Stimulated activated naive CD8-positive, alpha-beta T cell treated with anti-CD3 and anti-CD28 coated beads, Interleukin-15, amount 100 ng/mL, for 72 hours (primary cell): ENCODE measurements around the gene ZNF219.

Experiments
- ATAC-seq: fragments of 150-1000 bp; cut with Tn5 transposase; 2 replicates; pipeline ENCODE4 v1.10.0; 2021; ENCODE audit warnings: mild to moderate bottlenecking, moderate library complexity
- DNase-seq, 2 donors: peaks; one replicate each; pipeline ENCODE4 v3.0.0; 2021 to 2022
- H3K27ac Mint-ChIP-seq, 2 donors: one replicate each; pipeline ENCODE4 v1.8.0; 2022; ENCODE audit warnings: mild to moderate bottlenecking in 2 of 2, mixed read lengths in 2 of 2, moderate library complexity in 2 of 2
- H3K27me3 Mint-ChIP-seq: one replicate; pipeline ENCODE4 v1.8.0; 2022; ENCODE audit warnings: mixed read lengths
- H3K4me1 Mint-ChIP-seq: one replicate; pipeline ENCODE4 v1.8.0; 2022; ENCODE audit warnings: mild to moderate bottlenecking, mixed read lengths
- H3K4me3 Mint-ChIP-seq, 2 donors: one replicate each; pipeline ENCODE4 v1.8.0; 2022; ENCODE audit warnings: mild to moderate bottlenecking in 2 of 2, mixed read lengths in 2 of 2, moderate library complexity in 1 of 2
- H3K9me3 Mint-ChIP-seq, 2 donors: one replicate each; pipeline ENCODE4 v1.8.0; 2022; ENCODE audit warnings: mixed read lengths in 2 of 2

Gene ZNF219

GRCh38 chr14:21093769-21094681, 4.4 kb downstream of the ZNF219 start:
- Mint-ChIP-seq H3K4me1 (peaks cover 21% of the 10 kb centered on the region), H3K9me3 (no peaks in the 10 kb centered on the region), H3K27ac (no peak overlapping the region), H3K27me3 (no peaks in the 10 kb centered on the region), H3K4me3 (no peak overlapping the region)
- DNase-seq = no peak
- no peak for ATAC-seq

- ATAC-seq (no peak), DNase-seq (no peak)
- H3K27ac Mint-ChIP-seq = no peak overlapping the region
- peaks cover 19% of the 10 kb centered on the region for H3K4me1 Mint-ChIP-seq
- H3K4me3 Mint-ChIP-seq = no peak overlapping the region
- no peaks in the 10 kb centered on the region for H3K27me3 Mint-ChIP-seq
- no peaks in the 10 kb centered on the region for H3K9me3 Mint-ChIP-seq
Observed at GRCh38 chr14:21093018-21093417, 5.4 kb downstream of the ZNF219 start.

- Mint-ChIP-seq H3K27me3 (no peaks in the 10 kb centered on the region), H3K9me3 (no peaks in the 10 kb centered on the region), H3K4me3 (no peak overlapping the region), H3K4me1 (peaks cover 23% of the 10 kb centered on the region), H3K27ac (no peak overlapping the region)
- DNase-seq (peak; percentile 89 to 93), ATAC-seq (peak; percentile 83)
Observed at GRCh38 chr14:21092273-21093011, 6.0 kb downstream of the ZNF219 start.

- ATAC-seq = peak; percentile 1
- Mint-ChIP-seq H3K27me3 (no peaks in the 10 kb centered on the region), H3K4me3 (no peak overlapping the region), H3K9me3 (no peaks in the 10 kb centered on the region), H3K27ac (no peak overlapping the region), H3K4me1 (peaks cover 23% of the 10 kb centered on the region)
- no peak for DNase-seq
Observed at GRCh38 chr14:21091821-21092272, 6.6 kb downstream of the ZNF219 start.

- DNase-seq (no peak), ATAC-seq (no peak)
- no peaks in the 10 kb centered on the region for H3K9me3 Mint-ChIP-seq
- H3K4me3 Mint-ChIP-seq = no peak overlapping the region
- peaks cover 27% of the 10 kb centered on the region for H3K4me1 Mint-ChIP-seq
- H3K27ac Mint-ChIP-seq = no peak overlapping the region
- H3K27me3 Mint-ChIP-seq = no peaks in the 10 kb centered on the region
Observed at GRCh38 chr14:21090940-21091663, 7.4 kb downstream of the ZNF219 start.

GRCh38 chr14:21090194-21090939, 8.1 kb downstream of the ZNF219 start:
- Mint-ChIP-seq H3K4me3 (no peak overlapping the region), H3K4me1 (peaks cover 27% of the 10 kb centered on the region), H3K27ac (no peak overlapping the region), H3K27me3 (no peaks in the 10 kb centered on the region), H3K9me3 (no peaks in the 10 kb centered on the region)
- ATAC-seq = peak; percentile 18
- peak in 1 of 2 donors; percentile 42 for DNase-seq

GRCh38 chr14:21089877-21090193, 8.6 kb downstream of the ZNF219 start:
- Mint-ChIP-seq H3K4me3 (no peak overlapping the region), H3K9me3 (no peaks in the 10 kb centered on the region), H3K27me3 (no peaks in the 10 kb centered on the region), H3K27ac (no peak overlapping the region), H3K4me1 (peaks cover 27% of the 10 kb centered on the region)
- ATAC-seq = no peak
- DNase-seq = no peak

- ATAC-seq (no peak), DNase-seq (no peak)
- no peaks in the 10 kb centered on the region for H3K9me3 Mint-ChIP-seq
- no peak overlapping the region for H3K27ac Mint-ChIP-seq
- H3K27me3 Mint-ChIP-seq = no peaks in the 10 kb centered on the region
- peaks cover 27% of the 10 kb centered on the region for H3K4me1 Mint-ChIP-seq
- no peak overlapping the region for H3K4me3 Mint-ChIP-seq
Observed at GRCh38 chr14:21089271-21089670, 9.2 kb downstream of the ZNF219 start.

GRCh38 chr14:21088687-21089086, 9.8 kb downstream of the ZNF219 start:
- Mint-ChIP-seq H3K27ac (no peak overlapping the region), H3K27me3 (no peaks in the 10 kb centered on the region), H3K4me1 (peaks cover 27% of the 10 kb centered on the region), H3K9me3 (no peaks in the 10 kb centered on the region), H3K4me3 (no peak overlapping the region)
- DNase-seq (no peak), ATAC-seq (no peak)

GRCh38 chr14:21087294-21088091, 11.0 kb downstream of the ZNF219 start:
- no peak overlapping the region for H3K27ac Mint-ChIP-seq
- H3K9me3 Mint-ChIP-seq = no peaks in the 10 kb centered on the region
- no peak overlapping the region for H3K4me3 Mint-ChIP-seq
- ATAC-seq = peak; percentile 80
- DNase-seq = peak in 1 of 2 donors; percentile 51
- no peaks in the 10 kb centered on the region for H3K27me3 Mint-ChIP-seq
- H3K4me1 Mint-ChIP-seq = peaks cover 21% of the 10 kb centered on the region

GRCh38 chr14:21086908-21087293, 11.6 kb downstream of the ZNF219 start:
- ATAC-seq (no peak), DNase-seq (no peak)
- Mint-ChIP-seq H3K27me3 (no peaks in the 10 kb centered on the region), H3K4me1 (peaks cover 18% of the 10 kb centered on the region), H3K9me3 (no peaks in the 10 kb centered on the region), H3K4me3 (no peak overlapping the region), H3K27ac (peak overlapping the region in 1 of 2 donors; percentile 91)

GRCh38 chr14:21084998-21085853, 13.2 kb downstream of the ZNF219 start:
- H3K27me3 Mint-ChIP-seq = no peaks in the 10 kb centered on the region
- DNase-seq (no peak), ATAC-seq (no peak)
- H3K27ac Mint-ChIP-seq = no peak overlapping the region
- no peaks in the 10 kb centered on the region for H3K9me3 Mint-ChIP-seq
- no peak overlapping the region for H3K4me3 Mint-ChIP-seq
- H3K4me1 Mint-ChIP-seq = peaks cover 18% of the 10 kb centered on the region

GRCh38 chr14:21084396-21084795, 14.1 kb downstream of the ZNF219 start:
- H3K27ac Mint-ChIP-seq = peak overlapping the region in 1 of 2 donors; percentile 46
- H3K4me3 Mint-ChIP-seq = no peak overlapping the region
- H3K9me3 Mint-ChIP-seq = no peaks in the 10 kb centered on the region
- peaks cover 18% of the 10 kb centered on the region for H3K4me1 Mint-ChIP-seq
- H3K27me3 Mint-ChIP-seq = no peaks in the 10 kb centered on the region
- DNase-seq (no peak), ATAC-seq (no peak)
